Measurements from ENCODE around the gene AFAP1L1. TPM values are rescaled to one million over a fixed set of nuclear protein-coding genes. Genes with fewer than 3 reads are reported as not detected.

The AFAP1L1 gene
- total and polyA plus RNA-seq, 2 donors from 2014 or later, result 4.8 to 14.8 TPM

GRCh38 chr5:149325894-149326293, 54.2 kb downstream of the AFAP1L1 start:
- no peak for DNase-seq
- Histone ChIP-seq H3K9me3 (ENCODE audit: control insufficient read depth in 2 of 3, insufficient read depth in 1 of 3, low read length in 3 of 3) (no peaks in the 10 kb centered on the region), H3K4me1 (ENCODE audit: control insufficient read depth in 2 of 3, insufficient read depth in 2 of 3, low read depth in 1 of 3, low read length in 3 of 3) (peaks cover 6 to 20% (median 7%) of the 10 kb centered on the region in 3 donors), H3K9ac (ENCODE audit: low read length in 3 of 3) (no peak overlapping the region), H3K27me3 (ENCODE audit: control insufficient read depth, insufficient read depth, low read length) (no peaks in the 10 kb centered on the region), H3K27ac (ENCODE audit: low read depth in 2 of 2, low read length in 2 of 2) (no peak overlapping the region), H3K36me3 (ENCODE audit: control insufficient read depth in 2 of 3, insufficient read depth in 3 of 3, low read length in 3 of 3) (no peaks in the 10 kb centered on the region), H3K4me3 (ENCODE audit: low read length in 3 of 3) (no peak overlapping the region)
- FAIRE-seq, result no peak
- intact Hi-C loops (cut with DNase I), result no loop called here
- TF ChIP-seq CTCF (IDR thresholded peaks at IDR 0.05; ENCODE audit: borderline replicate concordance, extremely low read depth, insufficient read depth), result no peak

GRCh38 chr5:149326611-149327010, 55.0 kb downstream of the AFAP1L1 start:
- H3K4me3 ChIP-seq (ENCODE audit: low read length in 3 of 3), result no peak overlapping the region
- FAIRE-seq, result no peak
- DNase-seq, result no peak
- no peaks in the 10 kb centered on the region for H3K36me3 ChIP-seq (ENCODE audit: control insufficient read depth in 2 of 3, insufficient read depth in 3 of 3, low read length in 3 of 3)
- H3K27me3 ChIP-seq (ENCODE audit: control insufficient read depth, insufficient read depth, low read length), result no peaks in the 10 kb centered on the region
- peaks cover 0 to 15% (median 7%) of the 10 kb centered on the region in 3 donors for H3K4me1 ChIP-seq (ENCODE audit: control insufficient read depth in 2 of 3, insufficient read depth in 2 of 3, low read depth in 1 of 3, low read length in 3 of 3)
- H3K9ac ChIP-seq (ENCODE audit: low read length in 3 of 3), result no peak overlapping the region
- H3K27ac ChIP-seq (ENCODE audit: low read depth in 2 of 2, low read length in 2 of 2), result no peak overlapping the region
- no peak for TF ChIP-seq CTCF (IDR thresholded peaks at IDR 0.05; ENCODE audit: borderline replicate concordance, extremely low read depth, insufficient read depth)
- intact Hi-C loops (cut with DNase I), result no loop called here
- H3K9me3 ChIP-seq (ENCODE audit: control insufficient read depth in 2 of 3, insufficient read depth in 1 of 3, low read length in 3 of 3), result no peaks in the 10 kb centered on the region

- no peak for TF ChIP-seq CTCF (IDR thresholded peaks at IDR 0.05; ENCODE audit: borderline replicate concordance, extremely low read depth, insufficient read depth)
- Histone ChIP-seq H3K27ac (ENCODE audit: low read depth in 2 of 2, low read length in 2 of 2) (no peak overlapping the region), H3K27me3 (ENCODE audit: control insufficient read depth, insufficient read depth, low read length) (no peaks in the 10 kb centered on the region), H3K9me3 (ENCODE audit: control insufficient read depth in 2 of 3, insufficient read depth in 1 of 3, low read length in 3 of 3) (no peaks in the 10 kb centered on the region), H3K4me1 (ENCODE audit: control insufficient read depth in 2 of 3, insufficient read depth in 2 of 3, low read depth in 1 of 3, low read length in 3 of 3) (peaks cover 0 to 3% (median under 1%) of the 10 kb centered on the region in 3 donors), H3K9ac (ENCODE audit: low read length in 3 of 3) (no peak overlapping the region), H3K4me3 (ENCODE audit: low read length in 3 of 3) (no peak overlapping the region), H3K36me3 (ENCODE audit: control insufficient read depth in 2 of 3, insufficient read depth in 3 of 3, low read length in 3 of 3) (no peaks in the 10 kb centered on the region)
- FAIRE-seq, result no peak
- no peak for DNase-seq
- intact Hi-C loops (cut with DNase I), result no loop called here
These were observed 56.5 kb downstream of the AFAP1L1 start for GRCh38 chr5:149328177-149328576.

Data from kidney (tissue), 14 donors.